HG03571 (cell line): ENCODE results near the gene KDM1B.

Experiments
- ATAC-seq: cut with Tn5 transposase; IDR thresholded peaks from one replicate; pipeline ENCODE4 v1.9.1; 2021; ENCODE audit not compliant: unreplicated experiment

Gene KDM1B

GRCh38 chr6:18155150-18155863, at the start of gene KDM1B:
Gene KDM1B, plus strand, starts transcription at chr6:18155422. Its CDS starts 4,474 bp downstream, at chr6:18159896.
- peak; percentile 83 for ATAC-seq

- ATAC-seq, result no peak
Observed at GRCh38 chr6:18107061-18107460, 48.2 kb upstream of the KDM1B start.

DNA sequence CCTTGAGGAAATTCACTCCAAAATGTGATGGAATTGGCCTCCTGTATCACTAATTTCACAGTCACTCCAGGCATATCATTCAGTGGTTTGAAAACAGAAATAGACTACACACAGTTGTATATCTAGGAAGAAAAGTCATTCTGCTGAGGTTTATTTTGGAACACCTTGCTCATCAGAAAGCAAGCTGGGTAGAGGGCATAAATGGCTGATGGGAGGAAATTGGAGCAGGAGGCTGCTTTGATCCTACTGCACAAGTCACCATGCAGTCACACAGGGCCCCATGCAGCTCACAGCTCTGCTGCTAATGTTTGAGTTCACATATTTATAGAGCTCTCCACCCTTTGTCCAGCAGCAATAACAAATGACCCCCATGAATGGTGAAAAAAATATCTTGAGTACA, 45.1 kb upstream of the KDM1B start:
- no peak for ATAC-seq

GRCh38 chr6:18115356-18115755, 39.9 kb upstream of the KDM1B start:
- ATAC-seq, result no peak

DNA sequence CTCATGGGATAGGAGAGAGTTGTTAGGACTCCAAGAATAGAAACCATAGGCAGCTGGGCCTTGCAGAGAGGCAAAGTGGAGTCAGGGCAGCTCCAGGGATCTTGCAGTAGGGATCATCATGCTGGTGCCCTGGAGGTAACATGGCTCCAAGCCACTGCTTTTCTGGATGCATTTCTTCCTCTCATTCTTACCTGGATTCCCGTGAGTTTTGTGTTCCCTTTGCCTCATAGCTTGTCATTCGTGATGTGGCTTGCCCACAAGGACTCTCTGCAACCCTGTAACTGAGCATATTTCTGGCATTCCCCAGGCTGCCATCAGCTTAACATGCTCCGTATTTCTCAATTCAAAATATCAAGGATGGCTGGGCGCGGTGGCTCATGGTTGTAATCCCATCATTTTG, 38.1 kb upstream of the KDM1B start:
- ATAC-seq, result no peak

DNA sequence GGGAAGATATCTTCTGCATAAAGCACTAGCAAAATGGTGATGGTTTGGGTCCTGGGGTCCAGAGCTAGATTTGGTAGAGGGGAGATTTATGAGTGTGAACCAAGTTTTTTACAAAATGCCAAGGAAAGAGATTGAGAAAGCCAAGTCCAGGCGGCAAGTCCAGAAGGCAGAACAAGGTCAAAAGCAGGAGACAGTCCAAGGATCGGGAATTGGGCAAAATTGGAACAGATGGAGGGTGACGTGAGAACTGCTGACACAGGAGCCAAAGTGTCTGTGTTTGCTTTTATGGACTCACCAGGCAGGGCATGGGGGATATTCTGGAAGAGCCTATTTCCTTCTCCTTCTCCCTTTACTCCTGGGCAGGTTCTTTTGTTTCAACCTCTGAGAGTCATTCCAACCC, 36.9 kb upstream of the KDM1B start:
- no peak for ATAC-seq

- no peak for ATAC-seq
Observed at GRCh38 chr6:18119236-18119635, 36.0 kb upstream of the KDM1B start.

- no peak for ATAC-seq
Observed at GRCh38 chr6:18121580-18122127, 33.6 kb upstream of the KDM1B start.

- peak; percentile 98 for ATAC-seq
Observed at GRCh38 chr6:18122128-18123093, 32.8 kb upstream of the KDM1B start, which contains the start of gene NHLRC1. Gene NHLRC1, minus strand, starts transcription at chr6:18122677. Its CDS starts 71 bp downstream, at chr6:18122606.

- no peak for ATAC-seq
Observed at GRCh38 chr6:18126121-18126520, 29.1 kb upstream of the KDM1B start.

- ATAC-seq, result no peak
Observed at GRCh38 chr6:18132346-18132745, 22.9 kb upstream of the KDM1B start.

DNA sequence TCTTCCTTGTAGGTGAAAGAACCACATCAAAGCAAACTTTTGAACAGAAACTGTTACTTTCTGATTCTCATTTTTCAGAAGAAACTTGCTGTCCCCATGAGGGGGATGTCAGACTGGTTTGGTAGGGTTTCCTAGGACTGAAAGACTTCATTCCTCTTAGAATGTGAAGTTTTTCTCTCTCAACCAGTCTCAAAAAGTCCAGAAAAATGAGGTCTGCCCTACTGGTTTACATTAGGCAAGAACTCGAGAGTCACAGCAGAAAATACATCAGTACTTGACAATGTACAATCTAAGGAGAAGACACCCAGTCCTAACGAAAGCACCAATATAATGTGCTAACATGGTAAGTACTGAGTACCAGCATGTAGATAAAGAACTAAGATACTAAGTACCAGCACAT, 20.1 kb upstream of the KDM1B start:
- ATAC-seq, result no peak

- ATAC-seq, result no peak
Observed at GRCh38 chr6:18136260-18136659, 19.0 kb upstream of the KDM1B start.

- ATAC-seq, result no peak
Observed at GRCh38 chr6:18138906-18139305, 16.3 kb upstream of the KDM1B start.

GRCh38 chr6:18139935-18140621, 15.1 kb upstream of the KDM1B start:
- ATAC-seq, result no peak

- ATAC-seq, result no peak
Observed at GRCh38 chr6:18141805-18142590, 13.2 kb upstream of the KDM1B start.

DNA sequence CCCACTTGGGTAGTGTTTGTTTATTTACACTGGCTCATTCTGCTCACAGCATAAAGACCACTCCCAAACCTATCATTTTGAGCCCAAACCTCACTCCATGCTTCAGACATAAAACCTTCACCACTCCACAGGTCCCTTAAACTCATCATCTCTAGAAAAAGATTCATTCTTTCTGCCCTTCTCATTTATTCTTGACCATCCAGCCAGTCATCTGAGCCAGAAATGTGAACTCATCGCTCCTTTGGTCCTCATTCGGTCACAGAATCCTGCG, 12.7 kb upstream of the KDM1B start:
- no peak for ATAC-seq

DNA sequence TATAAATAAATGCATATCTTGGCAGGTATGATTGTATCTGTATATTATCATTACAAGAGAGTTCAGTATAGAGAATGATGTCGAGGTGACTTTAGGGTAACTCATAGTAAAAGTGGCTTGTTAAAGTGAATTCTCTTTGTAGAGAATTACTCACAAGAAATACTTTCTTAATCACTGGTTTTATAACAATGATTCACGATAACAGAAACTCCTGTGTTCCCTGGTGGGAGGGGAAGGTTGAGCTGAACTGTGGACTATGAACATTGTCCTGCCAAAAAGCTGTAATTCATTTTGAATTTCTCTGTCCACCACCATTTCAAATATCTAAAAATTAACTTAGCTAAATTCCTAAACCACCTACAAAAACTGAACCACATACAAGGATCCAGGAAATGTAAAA, 8.1 kb upstream of the KDM1B start:
- ATAC-seq, result no peak

DNA sequence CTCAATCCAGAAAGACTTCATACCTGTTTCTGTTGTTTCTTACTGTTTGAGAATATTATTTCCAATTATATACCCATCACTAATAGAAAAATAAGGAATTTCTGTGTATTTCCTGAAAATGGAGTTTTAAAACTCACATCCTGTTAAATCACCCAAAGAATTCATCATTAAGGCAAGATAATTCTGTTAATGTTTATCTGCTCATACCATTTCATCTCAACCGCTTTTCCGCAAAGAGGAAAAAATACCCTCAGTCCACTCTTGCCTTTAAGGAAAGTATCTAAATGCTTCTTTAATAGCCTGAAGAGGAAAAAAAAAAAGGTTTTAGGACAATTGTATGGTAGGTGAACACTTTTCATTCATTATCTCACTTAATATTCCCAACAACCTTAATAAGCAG, 7.6 kb upstream of the KDM1B start:
- no peak for ATAC-seq

DNA sequence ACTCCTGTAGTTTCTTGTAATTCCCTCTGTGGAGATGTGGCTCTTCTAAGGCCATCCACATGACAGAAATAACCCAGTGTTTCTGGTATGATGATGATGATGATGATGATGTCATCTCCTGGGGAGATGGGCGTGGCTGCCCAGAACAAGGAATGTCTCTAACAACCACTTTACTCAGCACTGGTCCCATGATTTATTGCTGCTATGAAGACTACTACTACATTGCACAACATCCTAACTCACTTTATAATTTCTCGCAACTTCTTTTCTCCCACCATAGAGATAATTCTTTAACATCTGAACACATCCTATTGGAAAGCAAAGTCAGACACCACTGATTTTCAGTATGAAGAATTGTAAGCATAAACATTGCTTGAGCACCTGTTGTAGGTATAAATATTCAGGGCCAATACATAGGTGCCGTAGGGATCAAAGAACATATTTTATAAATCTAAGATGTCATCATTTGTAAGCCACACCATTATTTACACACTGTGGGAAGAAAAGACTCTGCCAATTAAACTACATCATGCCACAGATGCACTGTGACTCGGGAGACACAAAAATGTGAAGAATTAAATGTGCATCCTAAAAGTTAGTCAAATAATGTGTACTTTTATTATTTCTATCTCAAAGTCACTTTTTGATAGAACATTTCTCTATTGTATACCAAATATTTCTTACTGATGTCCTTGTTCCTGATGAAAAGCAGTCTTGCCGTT, 6.8 kb upstream of the KDM1B start:
- no peak for ATAC-seq
